Brain pericyte (primary cell): ENCODE measurements around the gene GID8.

ENCODE experiments used
- DNase-seq: peaks from one replicate; pipeline ENCODE4 v3.0.0-alpha.2; 2012; ENCODE audit warnings: low read depth, low spot score

Gene GID8

DNA sequence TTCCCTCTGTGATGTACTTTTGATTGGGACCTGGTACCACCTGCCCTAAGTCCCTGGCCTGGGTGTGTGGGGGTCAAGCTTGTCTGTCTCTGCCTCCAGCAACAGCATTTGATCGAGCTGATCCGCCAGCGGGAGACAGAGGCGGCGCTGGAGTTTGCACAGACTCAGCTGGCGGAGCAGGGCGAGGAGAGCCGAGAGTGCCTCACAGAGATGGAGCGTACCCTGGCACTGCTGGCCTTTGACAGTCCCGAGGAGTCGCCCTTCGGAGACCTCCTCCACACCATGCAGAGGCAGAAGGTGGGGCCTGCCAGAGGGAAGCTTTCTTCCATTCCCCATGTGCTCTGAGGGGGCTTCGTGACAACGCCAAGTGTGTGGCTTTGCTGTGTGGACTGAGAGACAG is 5.4 kb downstream of the GID8 start:
- DNase-seq: no peak

DNA sequence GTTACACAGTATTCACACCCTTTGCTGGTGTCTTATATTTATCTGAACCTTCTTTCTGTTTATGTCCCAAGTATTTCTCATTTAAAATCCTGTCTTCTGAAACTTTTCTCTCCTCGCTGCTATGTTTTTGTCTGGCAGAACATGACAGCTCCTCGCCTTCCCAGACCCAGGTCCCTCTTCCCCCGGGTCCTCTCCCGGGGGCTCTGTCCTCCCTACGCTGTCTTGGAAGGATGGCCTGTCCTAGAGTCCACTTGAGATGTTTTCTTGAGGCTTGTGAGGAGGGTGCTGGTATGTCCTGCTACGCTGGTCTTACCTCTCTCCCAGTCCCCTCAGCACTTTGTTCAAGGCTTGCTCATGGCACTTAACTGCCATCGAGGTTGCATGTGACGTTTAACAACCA is 6.2 kb downstream of the GID8 start:
- no peak for DNase-seq

DNA sequence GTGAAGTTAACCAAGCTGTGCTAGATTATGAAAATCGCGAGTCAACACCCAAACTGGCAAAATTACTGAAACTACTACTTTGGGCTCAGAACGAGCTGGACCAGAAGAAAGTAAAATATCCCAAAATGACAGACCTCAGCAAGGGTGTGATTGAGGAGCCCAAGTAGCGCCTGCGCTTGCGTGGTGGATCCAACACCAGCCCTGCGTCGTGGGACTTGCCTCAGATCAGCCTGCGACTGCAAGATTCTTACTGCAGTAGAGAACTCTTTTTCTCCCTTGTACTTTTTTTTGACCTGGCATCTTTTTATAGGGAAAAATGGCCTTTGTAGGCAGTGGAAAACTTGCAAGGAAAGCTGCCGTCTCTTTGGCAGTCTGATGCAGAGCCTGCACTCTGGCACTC is 6.8 kb downstream of the GID8 start:
- DNase-seq: no peak

DNA sequence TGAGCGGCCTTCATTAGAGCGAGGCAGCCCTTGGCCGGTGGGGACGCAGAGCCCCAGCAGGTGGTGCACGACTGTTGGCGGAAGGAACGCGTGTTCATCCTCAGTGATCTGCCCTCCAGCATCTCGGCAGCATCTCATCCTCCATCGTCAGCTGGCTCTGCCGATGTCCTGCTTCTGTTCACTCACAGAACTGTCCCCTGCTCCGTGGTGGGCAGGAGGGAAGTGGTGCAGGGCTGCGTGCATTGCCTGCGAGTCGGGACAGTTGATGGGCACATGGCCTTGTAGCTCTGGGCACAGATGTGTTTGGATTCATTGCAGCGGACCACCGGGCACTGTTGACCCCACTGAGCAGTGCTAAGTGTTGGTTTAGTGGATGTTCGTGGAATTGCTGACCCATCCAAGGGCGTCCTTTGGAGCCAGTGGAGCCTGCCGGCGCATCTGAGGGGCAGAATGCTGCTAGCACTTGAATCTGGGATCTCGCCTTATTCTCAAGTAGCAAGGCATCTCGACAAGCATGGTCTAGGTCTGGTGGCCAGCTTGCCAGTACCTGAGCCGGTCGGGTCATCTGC is 7.9 kb downstream of the GID8 start:
- no peak for DNase-seq

DNA sequence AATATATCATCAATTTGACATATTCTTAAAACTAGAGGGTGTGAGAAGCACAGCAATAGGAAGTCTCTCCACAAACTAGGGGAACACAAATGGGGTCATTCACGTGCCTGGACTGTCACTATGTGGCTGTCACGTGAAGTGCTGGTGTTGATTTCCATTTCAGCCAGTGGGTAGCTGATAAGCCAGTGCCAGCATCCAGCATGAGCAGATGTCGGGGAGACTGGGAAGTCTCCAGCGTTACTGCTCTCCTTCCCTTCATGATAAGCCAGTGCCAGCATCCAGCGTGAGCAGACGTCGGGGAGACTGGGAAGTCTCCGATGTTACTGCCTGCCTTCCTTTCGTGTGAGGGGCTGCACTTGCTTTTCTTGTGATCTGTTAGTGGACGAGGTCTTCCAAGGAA is 9.0 kb downstream of the GID8 start:
- DNase-seq: no peak

DNA sequence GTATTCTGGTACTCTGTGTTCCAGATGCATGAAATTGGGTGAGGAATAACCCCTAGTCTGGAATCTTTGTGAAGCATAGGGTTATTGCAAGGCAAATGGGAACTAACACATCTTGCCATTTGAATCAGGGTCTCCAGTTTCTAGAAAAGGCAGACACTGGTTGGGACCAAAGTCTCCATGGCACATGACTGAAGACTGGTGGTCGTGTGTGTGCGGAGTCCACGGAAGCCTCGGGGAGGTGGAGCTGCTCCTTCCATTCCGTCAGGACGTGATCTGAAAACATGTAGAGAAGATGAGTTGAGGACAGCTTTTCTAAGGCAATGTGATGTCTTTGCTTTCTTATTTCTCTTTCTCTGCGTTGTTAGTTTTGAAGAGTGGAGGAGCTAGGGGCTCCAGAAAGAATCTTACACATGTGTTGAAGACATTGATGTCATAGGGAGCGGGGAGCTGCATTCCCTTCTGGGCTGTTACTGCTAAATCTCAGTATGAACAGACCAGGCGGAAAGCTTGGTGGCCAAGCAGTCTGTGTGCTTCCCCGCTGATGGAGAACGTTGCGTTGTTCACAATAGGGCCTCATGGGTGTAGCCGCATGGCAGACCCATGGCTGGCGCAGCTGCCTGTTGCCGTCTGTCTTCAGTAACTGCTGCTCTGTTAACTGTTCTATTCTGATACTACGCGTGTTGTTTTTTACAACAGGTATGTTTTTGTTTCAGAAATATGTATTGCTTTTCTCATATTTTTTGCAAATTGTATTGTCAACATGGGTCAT is 9.8 kb downstream of the GID8 start:
- no peak for DNase-seq

DNA sequence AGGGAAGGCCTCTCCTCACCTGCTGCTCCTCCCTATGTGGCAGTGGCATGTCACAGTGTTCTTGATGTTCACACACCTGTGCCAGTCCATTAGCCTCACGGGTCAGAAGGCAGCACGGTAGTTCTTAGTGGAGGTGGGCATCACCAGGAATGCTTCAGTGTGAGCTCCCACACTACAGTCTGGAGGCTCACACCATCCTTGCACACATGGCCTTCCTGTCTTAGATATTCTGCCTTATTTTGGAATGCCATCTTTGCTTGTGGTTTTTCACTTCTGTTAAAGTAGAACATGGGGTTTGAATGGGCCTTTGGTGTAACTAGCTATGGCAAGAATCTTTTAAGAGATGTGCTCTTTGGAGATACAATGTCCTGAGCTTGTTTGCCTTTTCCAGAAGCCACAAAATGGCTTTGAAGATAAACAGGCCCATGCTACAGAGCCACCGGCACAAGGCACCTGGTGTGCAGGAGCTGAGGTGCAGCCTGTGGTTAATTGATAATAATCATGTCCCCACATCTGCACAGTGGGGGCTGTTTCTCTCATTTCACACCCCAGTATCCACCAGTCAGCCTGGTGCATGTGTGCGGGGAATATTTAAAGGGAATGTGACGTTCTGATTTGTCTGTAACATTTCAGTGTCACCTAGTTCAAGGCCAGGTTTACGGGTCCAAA is 11.3 kb downstream of the GID8 start:
- no peak for DNase-seq

DNA sequence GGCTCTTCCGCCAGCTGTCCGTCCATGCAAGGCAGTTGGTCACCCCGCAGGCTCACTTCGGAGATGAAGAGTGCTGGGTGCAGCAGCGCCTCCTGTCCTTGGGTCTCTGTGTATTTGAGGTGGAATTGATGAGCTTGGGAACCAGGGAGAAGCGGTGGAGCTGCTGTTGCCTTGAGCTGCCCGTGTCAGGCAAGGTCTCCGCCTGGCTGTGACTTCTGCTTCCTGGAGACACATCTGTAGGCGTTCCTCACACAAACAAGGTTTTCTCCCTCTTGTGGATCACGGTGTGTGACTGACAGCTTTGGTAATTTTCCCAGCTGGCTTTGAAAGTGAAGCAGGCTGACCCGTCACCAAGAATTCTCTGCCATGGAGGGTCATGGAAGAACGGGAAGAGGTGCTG is 12.0 kb downstream of the GID8 start:
- DNase-seq: no peak

DNA sequence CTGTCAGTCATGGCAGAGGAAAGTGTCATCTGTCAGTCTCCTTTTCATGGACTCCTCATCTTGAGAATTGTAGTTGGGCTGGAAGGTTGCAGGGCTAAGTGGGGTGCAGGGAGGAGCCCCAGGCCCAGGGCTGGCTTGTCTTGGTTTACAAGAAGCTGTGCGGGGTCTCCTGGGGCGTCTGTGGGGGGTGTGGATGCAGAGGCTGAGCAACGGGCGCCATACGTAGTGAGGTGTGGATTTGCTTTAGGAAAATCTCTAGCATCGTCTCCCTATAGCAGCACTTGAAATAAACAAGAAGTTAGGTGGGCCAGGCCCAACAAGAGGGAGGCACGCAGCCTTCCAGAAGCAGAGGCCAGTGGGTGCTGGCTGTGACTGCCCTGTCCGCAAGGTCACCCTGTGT is 12.8 kb downstream of the GID8 start:
- no peak for DNase-seq

DNA sequence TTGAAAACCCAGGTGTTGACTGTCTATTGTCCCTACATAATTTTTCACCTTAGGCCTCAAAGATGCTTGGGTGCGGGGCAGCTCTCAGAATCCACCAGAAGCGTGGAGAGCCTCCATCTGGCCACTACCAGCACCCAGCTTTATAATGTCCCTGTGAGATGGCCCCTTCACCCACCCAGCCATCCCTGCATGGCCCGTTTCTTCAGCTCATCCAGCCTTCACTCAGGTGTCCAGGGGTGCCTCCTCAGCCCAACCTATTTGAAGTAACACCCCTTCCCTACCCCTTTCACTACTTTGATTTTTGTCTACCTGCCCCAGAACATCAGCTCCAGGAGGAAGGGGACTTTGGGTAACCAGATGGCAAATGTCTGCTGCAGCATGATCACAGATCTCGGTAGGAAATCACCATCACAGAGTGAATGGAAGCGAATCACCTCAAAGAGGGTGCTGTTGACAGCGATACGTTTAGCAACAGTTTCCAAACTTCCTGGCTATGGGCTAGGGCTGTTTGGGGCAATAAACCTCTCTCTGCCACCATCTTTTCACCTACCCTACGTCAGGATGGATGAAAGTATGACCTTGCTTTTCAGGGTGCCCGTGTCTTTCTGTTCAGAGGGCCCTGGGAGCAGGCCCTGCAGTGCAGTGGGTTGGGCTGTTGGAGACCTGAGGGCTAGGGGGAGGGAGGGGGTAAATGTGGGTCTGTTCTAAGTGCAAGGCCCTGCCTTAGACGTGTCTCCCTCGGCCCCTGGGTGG is 13.4 kb downstream of the GID8 start:
- no peak for DNase-seq

DNA sequence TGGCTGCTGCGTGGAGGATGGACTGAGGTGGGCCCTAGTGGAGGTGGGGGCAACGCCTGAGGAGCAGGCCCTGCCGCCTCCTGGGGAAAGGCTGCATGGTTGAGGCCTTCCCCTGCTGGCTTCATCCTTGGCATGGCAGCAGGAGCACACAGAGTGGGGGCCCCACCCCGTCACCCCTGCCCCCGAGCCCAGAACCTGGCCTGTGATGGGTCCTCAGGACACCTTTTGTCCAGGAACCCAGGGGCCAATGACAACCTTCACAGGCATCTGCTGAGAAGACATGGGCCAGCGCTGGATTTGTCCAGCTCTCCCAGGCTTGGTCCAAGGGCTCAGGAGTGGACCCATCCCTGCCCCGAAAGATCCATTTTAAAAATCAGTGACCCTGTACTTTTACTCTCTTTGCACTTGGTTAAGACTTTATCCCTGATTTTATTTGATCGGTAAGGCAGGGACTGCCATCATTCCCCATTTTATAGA is 14.0 kb downstream of the GID8 start:
- no peak for DNase-seq

DNA sequence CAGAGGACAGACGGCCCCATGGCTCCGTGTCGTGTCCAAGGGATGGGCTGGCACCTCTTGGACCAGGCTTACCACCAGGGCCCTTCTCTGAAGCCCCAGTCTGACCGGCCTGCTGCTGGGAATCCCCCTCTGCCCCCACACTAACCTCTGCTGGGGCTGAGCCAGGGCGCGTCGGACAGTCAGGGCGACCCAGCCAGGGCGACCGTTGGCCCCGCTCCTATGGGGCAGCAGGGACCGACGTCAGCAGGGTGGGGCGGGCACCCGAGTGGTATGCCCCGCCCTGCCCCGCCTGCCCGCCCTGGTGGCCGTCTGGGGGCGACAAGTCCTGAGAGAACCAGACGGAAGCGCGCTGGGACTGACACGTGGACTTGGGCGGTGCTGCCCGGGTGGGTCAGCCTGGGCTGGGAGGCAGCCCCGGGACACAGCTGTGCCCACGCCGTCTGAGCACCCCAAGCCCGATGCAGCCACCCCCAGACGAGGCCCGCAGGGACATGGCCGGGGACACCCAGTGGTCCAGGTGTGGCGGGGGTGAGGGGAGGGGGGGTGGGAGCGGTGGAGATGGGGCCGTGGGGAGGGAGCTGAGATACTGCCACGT is 14.5 kb downstream of the GID8 start, which contains the start of gene SLC17A9:
Gene SLC17A9, plus strand, starts transcription at position 337 of the 595 bp plus-strand sequence. Its CDS starts 122 bp downstream, at position 459.
- DNase-seq: no peak

DNA sequence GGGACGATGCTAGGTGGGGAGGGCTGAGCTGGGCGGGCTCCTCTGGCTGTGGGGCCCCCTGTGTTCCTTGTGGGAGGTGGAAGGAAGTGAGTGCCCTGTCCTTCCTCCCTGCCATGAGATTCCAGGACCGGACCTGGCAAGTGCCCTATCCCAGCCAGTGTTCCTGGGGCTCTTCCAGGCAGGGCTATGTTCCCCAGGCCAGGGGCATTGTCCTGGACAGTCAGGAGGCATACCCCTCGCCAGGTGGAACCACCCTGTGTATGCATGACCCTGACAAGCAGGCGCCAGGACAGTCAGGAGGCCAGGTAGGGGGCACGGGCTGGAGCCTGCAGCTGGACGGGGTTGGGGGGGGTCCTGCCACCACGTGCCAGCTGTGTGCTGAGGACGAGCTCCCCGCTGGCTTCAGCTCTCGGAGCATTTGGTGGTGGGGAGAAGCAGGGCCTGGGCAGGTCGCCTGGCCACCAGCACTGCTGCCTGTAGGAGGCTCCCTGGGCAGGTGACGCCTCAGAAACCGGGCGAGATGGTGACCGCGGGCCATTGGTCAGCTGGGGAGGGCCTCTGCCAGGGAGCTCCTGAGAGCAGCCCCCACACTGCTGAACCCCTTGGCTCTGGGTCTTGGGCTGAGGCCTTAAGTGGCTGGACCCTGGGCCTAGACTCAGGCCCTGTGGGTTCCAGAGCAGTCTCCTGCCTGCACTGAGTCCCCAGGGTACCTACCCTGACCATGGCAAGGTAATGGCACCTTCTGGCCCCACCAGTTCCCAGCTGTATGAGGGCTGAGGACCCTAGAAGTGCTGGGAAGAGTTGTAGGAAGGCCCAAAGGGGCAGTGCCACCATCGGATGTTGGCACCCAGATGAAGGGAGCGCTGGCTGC is 15.3 kb downstream of the GID8 start:
- DNase-seq: no peak

DNA sequence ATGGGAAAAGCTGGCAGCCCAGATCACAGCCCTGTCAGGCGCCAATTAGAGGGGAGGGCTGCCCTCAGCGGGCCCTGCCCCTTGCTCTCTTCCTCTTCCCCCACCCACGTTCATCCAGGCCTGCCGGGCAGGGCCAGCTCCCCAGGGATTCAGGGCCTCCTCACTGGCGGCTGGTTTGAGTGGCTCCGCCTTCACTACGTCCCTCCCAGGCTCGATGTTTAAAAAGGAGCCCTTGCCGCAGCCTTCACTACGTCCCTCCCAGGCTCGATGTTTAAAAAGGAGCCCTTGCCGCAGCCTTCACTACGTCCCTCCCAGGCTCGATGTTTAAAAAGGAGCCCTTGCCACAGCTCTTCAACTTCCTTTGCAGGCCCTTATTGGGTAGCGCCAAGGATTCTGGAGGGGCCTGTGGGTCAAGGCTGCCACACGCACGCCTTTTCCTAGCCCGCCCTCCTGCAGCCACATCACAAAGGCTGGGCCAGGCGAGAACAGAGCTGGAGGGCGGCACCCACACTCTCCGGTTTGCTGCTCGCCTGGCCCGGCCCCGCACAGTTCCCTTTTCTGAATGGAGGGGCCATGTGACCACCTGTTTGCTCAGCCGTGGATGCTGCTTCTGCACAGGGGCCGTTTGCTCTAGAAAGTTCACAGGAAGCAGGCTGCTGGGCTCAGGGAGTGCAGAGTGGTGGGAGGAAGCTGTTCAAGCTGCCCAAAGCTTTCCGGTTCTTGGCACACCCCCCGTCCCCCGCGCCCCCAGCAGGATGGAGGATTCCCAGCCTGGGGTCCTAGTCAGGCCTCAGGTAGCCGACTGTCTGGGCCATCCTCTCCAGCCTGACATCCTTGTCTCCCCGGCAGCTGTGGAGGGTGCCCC is 16.1 kb downstream of the GID8 start:
- DNase-seq: no peak

DNA sequence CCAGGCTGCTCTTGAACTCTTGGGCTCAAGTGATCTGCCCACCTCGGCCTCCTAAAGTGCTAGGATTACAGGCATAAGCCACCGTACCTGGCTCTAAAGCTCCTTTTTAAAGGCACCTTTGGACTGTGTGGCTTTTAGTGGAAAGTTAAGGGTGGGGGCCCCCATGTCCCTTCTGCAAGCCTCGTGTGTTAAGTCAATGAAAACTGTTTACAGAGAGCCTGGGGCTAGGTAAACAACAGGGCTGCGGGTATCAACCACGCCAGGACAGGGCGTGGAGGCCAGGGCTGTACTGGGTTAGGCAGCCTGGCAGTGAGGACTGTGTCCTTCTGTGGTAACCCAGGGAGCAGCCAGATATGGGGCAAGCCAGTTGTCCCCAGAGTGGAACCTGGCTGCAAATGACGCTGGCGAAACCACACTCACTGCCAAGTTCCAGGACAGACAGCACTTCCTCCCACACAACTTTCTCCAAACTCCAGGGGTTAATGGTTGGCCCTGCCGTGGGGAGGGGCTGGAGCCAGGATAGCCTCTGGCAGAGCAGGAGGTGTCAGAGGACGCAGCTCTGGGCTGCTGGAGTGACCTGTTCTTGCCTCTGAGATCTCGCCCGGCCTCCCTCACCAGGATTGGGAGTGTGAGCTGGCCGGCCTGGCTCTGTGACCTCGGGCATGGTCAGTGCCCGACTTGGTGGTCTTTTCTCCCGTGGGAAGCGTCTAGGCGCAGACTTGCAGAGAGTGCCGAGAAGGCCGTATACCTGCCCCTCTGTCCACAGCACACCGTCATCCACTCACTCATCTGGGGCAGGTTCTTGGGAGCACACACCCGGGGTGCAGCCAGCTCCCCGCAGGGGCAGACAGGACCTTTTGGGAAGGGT is 17.8 kb downstream of the GID8 start:
- DNase-seq: no peak

DNA sequence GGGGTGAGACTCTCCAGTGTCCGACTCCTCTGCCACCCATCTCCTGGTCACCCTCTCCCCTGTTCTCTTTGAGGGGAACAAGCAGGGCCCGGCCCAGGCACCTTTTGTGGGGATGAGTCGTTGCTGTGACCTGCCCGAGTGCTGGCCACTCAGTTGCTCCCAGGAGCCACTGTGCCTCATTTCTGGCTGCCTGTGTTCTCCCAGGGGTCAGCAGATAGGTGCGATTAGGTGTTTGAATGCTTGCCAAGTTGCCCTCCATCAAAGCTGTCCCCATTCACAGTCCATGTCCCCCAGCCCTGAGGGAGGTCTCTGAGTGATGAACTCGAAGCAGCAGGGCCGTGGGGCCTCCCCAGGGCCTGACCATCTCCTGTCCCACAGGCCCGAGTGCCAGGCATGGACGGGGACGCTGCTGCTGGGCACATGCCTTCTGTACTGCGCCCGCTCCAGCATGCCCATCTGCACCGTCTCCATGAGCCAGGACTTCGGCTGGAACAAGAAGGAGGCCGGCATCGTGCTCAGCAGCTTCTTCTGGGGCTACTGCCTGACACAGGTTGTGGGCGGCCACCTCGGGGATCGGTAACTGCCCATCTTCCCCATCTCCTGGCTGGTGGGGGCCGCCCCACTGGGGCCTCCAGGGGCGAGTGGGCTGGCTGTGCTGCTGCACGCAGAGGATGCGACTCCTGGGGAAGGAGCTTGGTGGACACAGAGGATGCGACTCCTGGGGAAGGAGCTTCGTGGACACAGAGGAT is 18.6 kb downstream of the GID8 start:
- no peak for DNase-seq

DNA sequence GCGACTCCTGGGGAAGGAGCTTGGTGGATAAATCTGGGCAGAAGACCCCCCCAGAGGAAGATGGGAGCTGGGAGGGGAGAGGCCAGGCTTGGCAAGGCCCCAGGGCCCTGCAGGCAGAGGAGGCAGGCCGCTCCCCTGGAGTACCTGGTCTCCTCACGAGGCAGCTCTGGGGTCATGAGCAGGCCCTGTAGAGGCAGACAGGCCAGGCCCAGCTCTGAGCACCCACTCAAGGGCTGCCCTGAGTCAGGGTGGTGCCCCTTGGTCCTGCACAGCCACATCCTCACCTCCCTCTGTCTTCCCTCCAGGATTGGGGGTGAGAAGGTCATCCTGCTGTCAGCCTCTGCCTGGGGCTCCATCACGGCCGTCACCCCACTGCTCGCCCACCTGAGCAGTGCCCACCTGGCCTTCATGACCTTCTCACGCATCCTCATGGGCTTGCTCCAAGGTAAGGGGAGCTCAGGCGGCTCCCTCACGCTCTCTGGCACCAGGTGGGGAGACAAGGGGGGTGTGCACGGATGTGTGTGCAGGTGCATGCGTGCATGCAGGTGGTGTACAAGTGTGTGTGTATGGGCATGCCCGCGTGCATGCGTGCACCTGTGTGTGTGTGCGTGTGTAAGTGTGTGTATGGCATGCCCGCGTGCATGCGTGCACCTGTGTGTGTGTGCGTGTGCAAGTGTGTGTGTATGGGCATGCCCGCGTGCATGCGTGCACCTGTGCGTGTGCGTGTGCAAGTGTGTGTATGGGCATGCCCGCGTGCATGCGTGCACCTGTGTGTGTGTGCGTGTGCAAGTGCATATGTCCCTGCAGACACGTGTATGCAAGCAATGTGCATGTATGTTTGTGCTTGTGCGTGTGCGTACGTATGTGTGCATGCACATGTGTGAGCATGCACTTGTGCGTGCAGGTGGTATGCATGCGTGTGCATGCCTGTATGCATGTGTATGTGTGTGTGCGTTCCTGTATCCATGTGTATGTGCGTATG is 19.5 kb downstream of the GID8 start:
- DNase-seq: no peak
